ENCODE results near the gene ATF6. TPM values are rescaled to one million over a fixed set of nuclear protein-coding genes. Genes with fewer than 3 reads are reported as not detected.

Gene ATF6
- total and polyA plus RNA-seq, 2 experiments from 2014 or later: 14.6 to 18.1 TPM

DNA sequence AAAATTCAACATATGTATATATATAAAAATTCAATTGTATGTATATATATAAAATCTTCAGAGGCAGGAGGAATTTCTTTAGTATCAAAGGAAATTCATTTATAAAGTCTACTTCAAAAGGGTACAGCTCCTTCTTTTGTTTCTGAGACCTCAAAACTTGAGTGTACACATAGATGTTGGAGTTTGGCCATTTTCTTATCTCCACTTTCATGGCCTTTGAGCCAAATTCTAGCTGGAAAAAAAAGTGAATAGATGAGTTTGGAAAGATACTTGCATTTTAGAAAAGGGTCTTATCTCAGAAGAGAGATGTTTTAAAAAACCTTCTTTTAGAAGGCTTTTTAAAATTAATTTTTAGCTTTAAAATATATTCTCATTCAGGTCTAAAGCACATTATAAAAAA is 103.2 kb downstream of the ATF6 start:
- DNase-seq (ENCODE audit: low read depth in 1 of 2, low spot score in 1 of 2): peak in 1 of 2 donors; percentile 55

DNA sequence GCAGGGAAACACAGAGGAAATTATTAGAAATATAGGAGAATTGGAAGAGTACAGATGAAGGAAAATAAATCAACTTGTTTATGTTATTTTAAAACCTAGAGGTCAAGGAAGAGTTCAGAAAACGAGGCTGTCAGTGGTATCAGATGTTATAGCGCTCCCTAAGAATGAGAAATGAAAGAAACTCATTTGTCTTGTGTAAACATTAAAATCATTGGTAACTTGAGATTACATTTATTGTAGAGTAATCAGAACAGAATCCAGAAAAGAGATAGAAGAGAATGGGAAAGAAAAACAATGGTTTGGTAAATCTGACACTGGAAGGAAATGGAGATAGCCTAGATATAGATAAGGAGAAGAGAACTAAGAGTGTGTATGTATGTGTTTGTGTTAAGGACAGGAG is 106.4 kb downstream of the ATF6 start:
- no peaks in the 10 kb centered on the region for H3K27me3 ChIP-seq
- H3K4me1 ChIP-seq (ENCODE audit: low read depth): no peaks in the 10 kb centered on the region
- DNase-seq (ENCODE audit: low read depth in 1 of 2, low spot score in 1 of 2): no peak
- H3K36me3 ChIP-seq: no peaks in the 10 kb centered on the region
- no peaks in the 10 kb centered on the region for H3K9me3 ChIP-seq (ENCODE audit: low read depth)
- TF ChIP-seq, protein P1, sequence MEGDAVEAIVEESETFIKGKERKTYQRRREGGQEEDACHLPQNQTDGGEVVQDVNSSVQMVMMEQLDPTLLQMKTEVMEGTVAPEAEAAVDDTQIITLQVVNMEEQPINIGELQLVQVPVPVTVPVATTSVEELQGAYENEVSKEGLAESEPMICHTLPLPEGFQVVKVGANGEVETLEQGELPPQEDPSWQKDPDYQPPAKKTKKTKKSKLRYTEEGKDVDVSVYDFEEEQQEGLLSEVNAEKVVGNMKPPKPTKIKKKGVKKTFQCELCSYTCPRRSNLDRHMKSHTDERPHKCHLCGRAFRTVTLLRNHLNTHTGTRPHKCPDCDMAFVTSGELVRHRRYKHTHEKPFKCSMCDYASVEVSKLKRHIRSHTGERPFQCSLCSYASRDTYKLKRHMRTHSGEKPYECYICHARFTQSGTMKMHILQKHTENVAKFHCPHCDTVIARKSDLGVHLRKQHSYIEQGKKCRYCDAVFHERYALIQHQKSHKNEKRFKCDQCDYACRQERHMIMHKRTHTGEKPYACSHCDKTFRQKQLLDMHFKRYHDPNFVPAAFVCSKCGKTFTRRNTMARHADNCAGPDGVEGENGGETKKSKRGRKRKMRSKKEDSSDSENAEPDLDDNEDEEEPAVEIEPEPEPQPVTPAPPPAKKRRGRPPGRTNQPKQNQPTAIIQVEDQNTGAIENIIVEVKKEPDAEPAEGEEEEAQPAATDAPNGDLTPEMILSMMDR (IDR thresholded peaks at IDR 0.05; ENCODE audit: low read depth, low read length): no peak
- H3K27ac ChIP-seq: no peak overlapping the region
- no peak overlapping the region for H3K4me3 ChIP-seq

More for the DNA sequence above, 103.2 kb downstream of the ATF6 start:
- H3K4me3 ChIP-seq: no peak overlapping the region
- no peaks in the 10 kb centered on the region for H3K27me3 ChIP-seq
- no peaks in the 10 kb centered on the region for H3K36me3 ChIP-seq
- H3K27ac ChIP-seq: no peak overlapping the region
- TF ChIP-seq, protein P1 (IDR thresholded peaks at IDR 0.05; ENCODE audit: low read depth, low read length): no peak
- no peaks in the 10 kb centered on the region for H3K9me3 ChIP-seq (ENCODE audit: low read depth)
- H3K4me1 ChIP-seq (ENCODE audit: low read depth): no peaks in the 10 kb centered on the region

DNA sequence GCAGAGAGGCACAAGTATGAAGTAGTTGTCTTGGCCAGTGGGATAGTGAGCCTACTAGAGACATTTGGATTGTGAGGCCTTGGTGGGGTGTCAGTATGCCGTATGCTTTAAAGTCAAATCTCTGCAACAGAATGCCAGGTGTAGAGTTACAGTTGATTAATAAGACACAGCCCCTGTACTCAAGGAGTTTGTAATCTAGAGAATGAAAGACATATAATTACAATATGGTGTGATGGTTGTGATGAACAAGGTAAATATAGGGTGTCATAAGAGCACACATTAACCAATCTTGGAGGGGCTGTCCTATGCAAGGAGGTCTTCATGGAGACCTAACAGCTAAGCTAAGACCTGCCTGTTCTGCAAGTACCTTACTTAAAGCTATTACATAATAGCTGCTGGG is 113.1 kb downstream of the ATF6 start:
- no peak for DNase-seq (ENCODE audit: low read depth in 1 of 2, low spot score in 1 of 2)
- no peak overlapping the region for H3K4me3 ChIP-seq
- no peaks in the 10 kb centered on the region for H3K9me3 ChIP-seq (ENCODE audit: low read depth)
- H3K36me3 ChIP-seq: no peaks in the 10 kb centered on the region
- H3K27ac ChIP-seq: no peak overlapping the region
- H3K27me3 ChIP-seq: no peaks in the 10 kb centered on the region
- TF ChIP-seq, protein P1 (IDR thresholded peaks at IDR 0.05; ENCODE audit: low read depth, low read length): no peak
- H3K4me1 ChIP-seq (ENCODE audit: low read depth): no peaks in the 10 kb centered on the region

DNA sequence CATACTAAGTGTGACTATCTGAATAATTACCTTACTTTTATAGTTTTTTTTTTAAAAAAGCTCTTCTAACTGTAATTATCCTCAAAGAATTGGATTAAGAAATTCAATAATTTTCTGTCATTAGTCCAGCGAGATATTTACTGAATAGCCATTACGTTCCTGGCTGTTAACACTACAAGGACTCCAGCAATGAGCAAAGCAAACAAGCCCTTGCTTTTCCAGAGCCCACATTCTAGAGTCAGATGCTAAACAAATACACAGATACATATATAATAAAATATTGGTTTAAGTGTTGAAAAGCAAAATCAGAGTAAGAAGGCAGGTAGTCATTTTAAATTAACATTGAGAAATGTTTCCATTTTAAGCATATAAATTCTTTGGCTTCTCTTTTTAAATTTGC is 118.4 kb downstream of the ATF6 start:
- H3K27ac ChIP-seq: no peak overlapping the region
- TF ChIP-seq, protein P1 (IDR thresholded peaks at IDR 0.05; ENCODE audit: low read depth, low read length): no peak
- no peaks in the 10 kb centered on the region for H3K4me1 ChIP-seq (ENCODE audit: low read depth)
- H3K4me3 ChIP-seq: no peak overlapping the region
- peak in 1 of 2 donors; percentile 32 for DNase-seq (ENCODE audit: low read depth in 1 of 2, low spot score in 1 of 2)
- no peaks in the 10 kb centered on the region for H3K36me3 ChIP-seq
- H3K27me3 ChIP-seq: no peaks in the 10 kb centered on the region
- no peaks in the 10 kb centered on the region for H3K9me3 ChIP-seq (ENCODE audit: low read depth)

DNA sequence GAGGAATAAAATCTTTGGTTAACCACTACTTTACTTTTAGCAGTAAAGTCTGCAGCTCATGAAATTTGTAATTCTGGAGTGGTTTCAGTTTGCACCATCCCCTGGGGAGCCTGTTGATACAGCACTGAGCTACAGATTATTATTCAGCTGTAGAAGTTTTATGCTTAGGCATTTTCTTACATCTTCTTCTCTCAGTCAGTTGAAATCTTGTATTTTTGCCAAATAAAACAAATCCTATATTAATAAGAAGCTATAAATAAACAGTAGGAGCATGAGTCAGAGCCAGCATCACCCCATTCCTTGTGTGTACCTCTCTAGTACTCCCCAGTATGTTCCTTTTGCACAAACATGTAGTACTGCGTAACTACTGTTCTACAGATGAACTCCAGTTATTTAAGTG is 118.9 kb downstream of the ATF6 start:
- DNase-seq (ENCODE audit: low read depth in 1 of 2, low spot score in 1 of 2): peak in 1 of 2 donors; percentile 68
- TF ChIP-seq, protein P1 (IDR thresholded peaks at IDR 0.05; ENCODE audit: low read depth, low read length): no peak

DNA sequence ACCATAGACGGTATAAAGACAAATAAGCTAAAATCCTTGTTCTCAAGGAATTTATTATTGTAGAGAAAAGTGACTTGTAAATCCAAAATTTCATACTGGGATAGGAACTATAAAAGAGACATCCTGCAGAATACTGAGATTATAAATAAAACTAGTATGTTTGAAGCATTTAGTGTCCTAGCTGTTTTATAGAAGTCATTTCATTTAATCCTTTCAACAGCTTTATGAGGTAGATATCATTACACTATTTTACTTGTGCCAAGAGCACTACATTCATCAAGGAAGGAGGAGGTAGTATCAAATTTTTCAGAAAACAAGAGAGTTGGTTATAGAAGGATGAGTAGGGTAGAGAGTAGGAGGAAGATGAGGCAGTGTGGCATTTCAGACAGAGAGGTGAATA is 119.6 kb downstream of the ATF6 start:
- TF ChIP-seq, protein P1 (IDR thresholded peaks at IDR 0.05; ENCODE audit: low read depth, low read length): no peak

More for the DNA sequence above, 118.9 kb downstream of the ATF6 start:
- Histone ChIP-seq H3K36me3 (no peaks in the 10 kb centered on the region), H3K4me3 (no peak overlapping the region), H3K27me3 (no peaks in the 10 kb centered on the region), H3K27ac (no peak overlapping the region), H3K4me1 (ENCODE audit: low read depth) (no peaks in the 10 kb centered on the region), H3K9me3 (ENCODE audit: low read depth) (no peaks in the 10 kb centered on the region)

More for the DNA sequence above, 119.6 kb downstream of the ATF6 start:
- no peak overlapping the region for H3K4me3 ChIP-seq
- H3K4me1 ChIP-seq (ENCODE audit: low read depth): no peaks in the 10 kb centered on the region
- H3K27me3 ChIP-seq: no peaks in the 10 kb centered on the region
- DNase-seq (ENCODE audit: low read depth in 1 of 2, low spot score in 1 of 2): no peak
- no peak overlapping the region for H3K27ac ChIP-seq
- no peaks in the 10 kb centered on the region for H3K9me3 ChIP-seq (ENCODE audit: low read depth)
- no peaks in the 10 kb centered on the region for H3K36me3 ChIP-seq
